SK-N-MC (cell line): ENCODE data around the gene STIMATE.

Experiments used
- DNase-seq: peaks from one replicate; pipeline ENCODE4 v3.0.0-alpha.2; 2011; ENCODE audit warnings: low read depth, low spot score
- H3K27ac ChIP-seq: fragments of 200-600 bp; sonication (generic); 2 replicates; pipeline ENCODE4 v1.5.1; 2016; ENCODE audit warnings: mixed run types
- H3K36me3 ChIP-seq: fragments of 200-600 bp; sonication (generic); 2 replicates; pipeline ENCODE4 v1.6.1; 2017; ENCODE audit warnings: antibody characterized with exemption, low read length, mixed read lengths; ENCODE audit not compliant: insufficient read depth
- H3K4me3 ChIP-seq: fragments of 200-600 bp; sonication (generic); 2 replicates; pipeline ENCODE4 v1.5.1; 2016
- H3K9ac ChIP-seq: fragments of 200-600 bp; sonication (generic); 2 replicates; pipeline ENCODE4 v1.8.0; 2017; ENCODE audit warnings: mixed run types, mixed read lengths; ENCODE audit not compliant: insufficient read length
- H3K9me3 ChIP-seq: fragments of 200-600 bp; sonication (generic); 2 replicates; pipeline ENCODE4 v1.6.1; 2017; ENCODE audit warnings: low read depth, mild to moderate bottlenecking, antibody characterized with exemption, low read length, moderate library complexity, mixed read lengths
- EZH2 ChIP-seq: fragments of 200-600 bp; sonication (generic); IDR thresholded peaks from one replicate; pipeline ENCODE4 v1.6.1; 2017; ENCODE audit warnings: antibody characterized with exemption
- FOXP2 ChIP-seq: optimal IDR thresholded peaks from 2 replicates; pipeline ENCODE3; 2011; ENCODE audit warnings: mild to moderate bottlenecking, moderate library complexity; ENCODE audit not compliant: insufficient read depth; ENCODE audit errors: extremely low read length, control extremely low read depth
- POLR2AphosphoS5 ChIP-seq: IDR thresholded peaks from 2 replicates; pipeline ENCODE4 v1.6.1; 2012; ENCODE audit warnings: mild to moderate bottlenecking, low read depth, low read length, borderline replicate concordance

The STIMATE gene

DNA sequence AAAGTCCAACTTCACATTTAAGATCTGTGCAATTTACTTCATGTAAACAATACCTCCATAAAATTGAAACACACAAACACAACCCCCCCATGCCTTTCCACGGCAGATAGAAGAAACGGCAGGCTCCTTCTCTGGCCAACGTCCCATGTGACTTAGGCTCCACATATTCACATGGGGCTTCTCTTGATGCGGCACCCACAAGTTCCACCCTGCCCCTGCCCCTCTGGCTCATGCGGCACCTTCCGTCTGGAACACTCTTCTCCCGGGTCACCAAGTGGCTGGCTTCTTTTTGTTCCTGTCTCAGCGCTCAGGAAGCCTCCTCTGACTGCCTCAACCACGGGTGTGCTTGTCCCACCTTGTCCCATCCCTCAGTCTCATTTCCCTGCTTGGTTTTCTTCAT is 25.6 kb downstream of the STIMATE start:
- H3K4me3 ChIP-seq = no peak overlapping the region
- no peak for DNase-seq
- H3K9me3 ChIP-seq = no peaks in the 10 kb centered on the region
- H3K27ac ChIP-seq = peak overlapping the region; percentile 60; the same call in 1 of the 2 replicates
- H3K9ac ChIP-seq = peak overlapping the region; percentile 7
- no peaks in the 10 kb centered on the region for H3K36me3 ChIP-seq
- no peak for TF ChIP-seq POLR2AphosphoS5

DNA sequence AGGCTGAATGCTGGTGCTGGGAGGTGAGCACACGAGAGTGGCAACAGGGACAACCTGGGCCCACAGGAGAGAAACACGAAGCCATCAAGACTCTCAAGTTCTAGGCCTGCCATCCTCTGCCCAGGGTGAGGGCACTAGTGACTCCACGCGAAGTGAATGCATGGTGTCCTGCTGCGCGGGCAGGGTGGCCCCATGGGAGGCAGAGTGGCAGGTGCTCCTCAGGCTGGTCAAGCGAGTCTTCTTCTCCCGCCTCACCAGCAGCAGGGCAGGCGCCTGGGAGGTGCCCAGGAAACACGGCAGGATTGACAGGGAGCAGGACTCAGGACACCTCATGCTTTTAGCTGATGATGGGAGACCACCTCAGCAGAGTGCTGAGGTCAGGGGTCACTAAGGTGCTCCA is 26.9 kb downstream of the STIMATE start:
- Histone ChIP-seq H3K4me3 (no peak overlapping the region), H3K27ac (no peak overlapping the region), H3K9ac (no peak overlapping the region), H3K36me3 (no peaks in the 10 kb centered on the region), H3K9me3 (no peaks in the 10 kb centered on the region)
- TF ChIP-seq EZH2 = no peak
- no peak for TF ChIP-seq POLR2AphosphoS5
- no peak for TF ChIP-seq FOXP2
- DNase-seq = no peak

DNA sequence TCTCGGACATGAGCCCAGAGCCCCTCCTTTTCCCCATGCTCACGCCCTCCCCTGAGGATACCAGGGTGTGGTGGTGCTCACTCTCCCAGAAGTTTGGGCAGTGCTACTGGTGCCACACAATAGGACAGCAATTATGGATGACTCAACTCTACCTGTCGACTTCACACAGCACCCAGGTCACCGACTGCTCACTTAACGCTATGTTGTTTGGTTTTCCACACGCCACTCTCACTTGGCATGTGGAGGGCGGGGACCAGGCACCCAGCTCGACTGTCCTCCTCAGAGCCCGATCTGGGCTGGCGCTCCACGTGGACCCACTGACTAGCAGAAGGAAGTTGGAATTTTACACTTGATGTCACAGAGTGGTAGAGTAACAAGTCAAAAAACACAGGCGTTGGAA is 30.9 kb downstream of the STIMATE start:
- DNase-seq = no peak
- Histone ChIP-seq H3K4me3 (no peak overlapping the region), H3K9ac (no peak overlapping the region), H3K36me3 (no peaks in the 10 kb centered on the region), H3K27ac (no peak overlapping the region), H3K9me3 (no peaks in the 10 kb centered on the region)
- no peak for TF ChIP-seq FOXP2
- no peak for TF ChIP-seq EZH2
- no peak for TF ChIP-seq POLR2AphosphoS5

DNA sequence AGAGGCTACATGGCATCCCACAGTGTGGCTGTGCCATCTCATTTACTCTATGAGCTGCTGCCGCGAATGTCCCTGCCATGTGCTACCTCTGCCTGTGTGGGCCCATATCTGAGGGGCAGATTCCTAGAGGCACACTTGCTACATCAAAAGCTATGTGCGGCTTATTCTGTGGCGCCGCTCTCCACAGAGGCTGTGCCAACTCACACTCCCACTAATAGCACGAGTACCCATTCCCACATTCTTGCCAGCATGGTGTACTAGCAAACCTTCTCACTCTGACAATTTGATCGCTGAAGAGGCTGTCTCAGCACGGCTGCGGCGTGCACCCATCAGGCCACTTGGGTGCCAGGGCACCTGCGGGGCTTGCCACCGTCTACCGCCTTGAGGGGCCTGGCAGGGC is 31.4 kb downstream of the STIMATE start:
- Histone ChIP-seq H3K36me3 (no peaks in the 10 kb centered on the region), H3K9me3 (no peaks in the 10 kb centered on the region), H3K9ac (no peak overlapping the region), H3K27ac (no peak overlapping the region), H3K4me3 (no peak overlapping the region)
- DNase-seq = no peak
- TF ChIP-seq POLR2AphosphoS5 (no peak), FOXP2 (no peak), EZH2 (no peak)

DNA sequence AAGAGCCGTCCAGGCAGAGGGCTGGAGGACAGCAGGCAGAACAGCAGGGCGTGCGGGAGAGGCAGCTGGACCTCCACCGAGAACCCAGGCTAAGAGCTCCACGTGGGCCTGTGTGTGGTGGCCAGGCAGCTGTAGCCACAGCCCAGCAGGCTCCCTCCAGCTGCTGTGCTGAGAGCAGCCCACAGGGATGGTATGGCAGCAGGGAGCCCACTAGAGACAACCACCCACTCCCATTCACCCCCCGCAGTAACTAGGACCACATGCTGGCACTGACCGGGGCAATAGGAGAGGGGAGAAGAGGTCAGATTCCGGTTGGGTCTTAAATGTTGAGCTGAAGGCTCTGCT is 37.0 kb downstream of the STIMATE start:
- H3K36me3 ChIP-seq = no peaks in the 10 kb centered on the region
- H3K9ac ChIP-seq = no peak overlapping the region
- H3K4me3 ChIP-seq = no peak overlapping the region
- TF ChIP-seq POLR2AphosphoS5 = no peak
- no peak for TF ChIP-seq EZH2
- no peak for TF ChIP-seq FOXP2
- no peak for DNase-seq
- no peaks in the 10 kb centered on the region for H3K9me3 ChIP-seq
- no peak overlapping the region for H3K27ac ChIP-seq

DNA sequence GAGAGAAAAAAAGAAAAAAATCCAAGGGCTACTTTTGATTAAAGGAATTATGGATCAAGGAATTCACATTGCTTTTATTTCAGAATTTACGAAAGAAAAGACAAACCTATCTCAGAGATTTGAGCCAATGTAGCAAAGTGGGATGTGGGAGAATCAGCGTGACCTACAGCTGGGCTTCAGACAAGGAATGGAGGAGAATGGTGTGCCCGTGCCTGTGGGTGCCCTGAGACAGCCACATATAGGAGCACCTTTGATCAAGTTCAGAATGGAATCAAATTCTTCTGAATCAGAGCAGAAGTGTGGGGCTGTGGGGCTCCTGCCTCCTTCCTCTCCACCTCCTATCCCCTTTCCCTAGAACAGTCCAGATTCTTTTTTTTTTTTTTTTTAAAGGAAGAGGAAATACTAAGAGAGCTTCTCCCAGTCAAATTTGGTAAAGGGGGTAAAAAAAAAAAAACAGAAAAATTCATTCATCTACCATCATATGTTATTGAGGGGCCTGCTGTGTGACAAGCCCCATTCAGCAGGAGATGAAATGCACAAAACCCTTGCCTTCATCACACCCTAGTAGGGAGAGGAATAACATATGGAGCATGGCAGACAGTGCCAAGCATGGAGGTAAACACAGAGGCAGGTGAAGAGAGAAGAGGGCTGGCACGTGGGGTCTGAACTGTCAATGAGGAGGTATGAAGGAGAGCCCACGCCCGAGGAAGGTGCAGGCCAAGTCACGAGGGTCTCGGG is 37.5 kb downstream of the STIMATE start:
- no peak for DNase-seq
- H3K9me3 ChIP-seq = no peaks in the 10 kb centered on the region
- no peak for TF ChIP-seq FOXP2
- TF ChIP-seq POLR2AphosphoS5 = no peak
- no peak for TF ChIP-seq EZH2
- H3K9ac ChIP-seq = no peak overlapping the region
- H3K27ac ChIP-seq = no peak overlapping the region
- H3K36me3 ChIP-seq = no peaks in the 10 kb centered on the region
- no peak overlapping the region for H3K4me3 ChIP-seq

DNA sequence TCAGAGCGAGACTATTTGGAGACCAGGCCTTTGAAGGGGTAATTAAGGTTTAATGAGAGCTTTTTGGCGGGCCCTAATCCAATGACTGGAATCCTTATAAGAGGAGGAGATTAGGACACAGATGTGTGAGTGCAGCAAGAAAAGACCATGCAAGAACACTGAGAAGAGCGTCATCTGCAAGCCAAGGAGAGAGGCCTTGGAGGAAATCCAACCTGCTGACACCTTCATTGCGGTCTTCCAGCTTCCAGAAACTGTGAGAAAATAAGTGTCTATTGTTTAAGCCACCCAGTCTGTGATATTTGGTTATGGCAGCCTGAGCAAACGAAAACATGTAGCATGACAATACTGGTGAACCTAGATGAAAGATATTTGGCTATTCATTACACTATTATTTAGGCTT is 39.5 kb downstream of the STIMATE start:
- H3K9ac ChIP-seq = no peak overlapping the region
- H3K36me3 ChIP-seq = no peaks in the 10 kb centered on the region
- TF ChIP-seq EZH2 = no peak
- TF ChIP-seq POLR2AphosphoS5 = no peak
- no peak for TF ChIP-seq FOXP2
- no peaks in the 10 kb centered on the region for H3K9me3 ChIP-seq
- DNase-seq = no peak
- no peak overlapping the region for H3K4me3 ChIP-seq
- no peak overlapping the region for H3K27ac ChIP-seq

DNA sequence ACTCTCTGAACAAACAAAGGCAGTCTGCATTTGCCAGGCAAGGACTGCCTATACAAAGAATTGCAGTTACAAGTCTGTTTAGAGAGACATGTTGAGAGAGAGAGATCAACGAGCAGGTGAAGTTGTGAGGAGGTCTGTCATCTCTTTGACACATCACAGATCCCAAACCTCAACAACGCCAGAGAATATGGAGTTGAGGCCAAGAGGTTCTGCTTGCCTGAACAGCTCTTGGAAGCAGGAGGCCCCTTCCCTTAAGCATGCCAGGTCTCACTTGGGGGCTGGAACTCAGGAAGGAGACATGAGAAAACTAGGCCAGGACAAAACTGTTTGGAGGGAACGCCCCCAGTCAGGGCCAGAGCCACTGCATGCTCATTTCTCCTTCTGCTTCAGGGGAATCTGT is 40.2 kb downstream of the STIMATE start:
- no peaks in the 10 kb centered on the region for H3K36me3 ChIP-seq
- no peak overlapping the region for H3K27ac ChIP-seq
- TF ChIP-seq POLR2AphosphoS5 (no peak), EZH2 (no peak), FOXP2 (no peak)
- DNase-seq = no peak
- H3K9ac ChIP-seq = no peak overlapping the region
- no peaks in the 10 kb centered on the region for H3K9me3 ChIP-seq
- H3K4me3 ChIP-seq = no peak overlapping the region

DNA sequence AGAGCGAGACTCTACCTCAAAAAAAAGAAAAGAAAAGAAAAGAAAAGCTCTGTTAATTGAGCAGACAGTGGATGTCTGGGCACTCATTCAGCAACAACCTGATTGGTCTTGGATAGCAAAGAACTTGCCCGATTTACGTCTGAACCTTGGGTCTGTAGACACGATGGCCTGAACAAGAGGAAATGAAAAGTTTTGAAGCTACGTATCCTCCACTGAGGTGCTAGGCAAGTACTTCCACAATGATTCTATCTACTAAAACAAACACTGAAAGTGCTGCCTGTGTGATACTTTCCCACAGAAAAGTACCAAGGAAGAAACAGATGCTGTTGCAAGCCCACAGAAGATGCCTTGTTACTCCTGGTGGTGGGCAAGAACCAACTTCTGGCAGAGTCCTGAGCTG is 40.7 kb downstream of the STIMATE start:
- DNase-seq = no peak
- TF ChIP-seq FOXP2 (no peak), EZH2 (no peak), POLR2AphosphoS5 (no peak)
- Histone ChIP-seq H3K27ac (no peak overlapping the region), H3K9me3 (no peaks in the 10 kb centered on the region), H3K36me3 (no peaks in the 10 kb centered on the region), H3K9ac (no peak overlapping the region), H3K4me3 (no peak overlapping the region)
